Mesothelial cell of epicardium (in vitro differentiated cells): Measurements from ENCODE around the gene AHDC1. TPM values are rescaled to one million over a fixed set of nuclear protein-coding genes. Genes with fewer than 3 reads are reported as not detected.
"Not testable (repeated sequence)": the region's sequence is repeated elsewhere in the genome, so short reads cannot be mapped to it uniquely, and the experiment has no call there.

ENCODE experiments used
- DNase-seq, 2 experiments: peaks; one replicate each; pipeline ENCODE4 v3.0.0; 2021; ENCODE audit warnings: low spot score in 2 of 2; ENCODE audit not compliant: unreplicated experiment in 2 of 2
- H3K27ac Mint-ChIP-seq: 2 replicates; pipeline ENCODE4 v1.8.0; 2021; ENCODE audit warnings: mixed read lengths
- H3K27me3 Mint-ChIP-seq: 2 replicates; pipeline ENCODE4 v1.8.0; 2021; ENCODE audit warnings: low read depth, mixed read lengths
- H3K36me3 Mint-ChIP-seq: 2 replicates; pipeline ENCODE4 v1.8.0; 2021; ENCODE audit warnings: mixed read lengths
- H3K4me1 Mint-ChIP-seq: 2 replicates; pipeline ENCODE4 v1.8.0; 2021; ENCODE audit warnings: mixed read lengths
- H3K4me3 Mint-ChIP-seq: 2 replicates; pipeline ENCODE4 v1.8.0; 2021; ENCODE audit warnings: mild to moderate bottlenecking, moderate library complexity, mixed read lengths
- H3K9me3 Mint-ChIP-seq: 2 replicates; pipeline ENCODE4 v1.8.0; 2021; ENCODE audit warnings: mixed read lengths
- total RNA-seq: library from RNA; stranded (reverse); gene quantifications from 3 replicates; pipeline ENCODE4 v1.2.1, GENCODE V29; 2021
- TF ChIP-seq, protein P1 (sequence below): fragments of 200-600 bp; sonication (generic); IDR thresholded peaks from one replicate; pipeline ENCODE4 v1.5.0; 2021; ENCODE audit warnings: antibody characterized with exemption; ENCODE audit not compliant: unreplicated experiment

The AHDC1 gene
- total RNA-seq, 1 donor from 2014 or later, result 73.5 TPM

DNA sequence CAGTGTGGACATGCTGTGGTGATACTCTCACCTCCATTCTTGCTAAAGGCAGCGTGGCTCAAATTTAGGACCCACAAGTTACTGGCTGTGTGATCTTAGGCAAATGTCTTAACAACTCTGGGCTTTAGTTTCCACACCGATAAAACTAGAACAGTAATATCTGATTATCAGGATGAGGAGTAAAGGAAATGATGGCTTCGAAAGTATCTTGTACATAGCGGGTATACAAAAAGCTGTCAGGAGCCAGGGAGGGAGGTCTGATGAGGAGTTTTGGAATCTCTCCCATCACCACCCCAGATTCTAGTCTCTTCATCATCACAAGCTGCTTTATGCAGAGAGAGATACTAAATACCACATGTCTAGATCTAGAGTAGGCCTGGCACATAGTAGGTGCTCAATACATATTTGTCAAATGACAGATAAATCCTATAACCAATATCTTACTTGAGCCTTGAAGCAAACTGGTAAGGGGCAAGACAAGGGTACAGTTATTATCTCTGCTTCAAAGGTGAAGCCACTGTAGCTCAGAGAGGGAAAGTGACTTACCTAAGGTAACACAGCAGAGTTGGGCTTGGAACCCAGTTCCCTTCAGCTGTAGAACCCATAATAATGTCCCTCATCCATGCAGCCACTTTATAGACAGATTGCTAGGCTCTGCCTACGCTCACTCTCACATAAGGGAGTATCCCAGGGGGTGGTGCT is 40.6 kb upstream of the AHDC1 start:
- DNase-seq, result no peak
- Mint-ChIP-seq H3K27ac (no peak overlapping the region), H3K9me3 (no peaks in the 10 kb centered on the region), H3K27me3 (no peaks in the 10 kb centered on the region), H3K4me1 (no peaks in the 10 kb centered on the region), H3K4me3 (no peak overlapping the region), H3K36me3 (no peaks in the 10 kb centered on the region)
- TF ChIP-seq, protein P1, sequence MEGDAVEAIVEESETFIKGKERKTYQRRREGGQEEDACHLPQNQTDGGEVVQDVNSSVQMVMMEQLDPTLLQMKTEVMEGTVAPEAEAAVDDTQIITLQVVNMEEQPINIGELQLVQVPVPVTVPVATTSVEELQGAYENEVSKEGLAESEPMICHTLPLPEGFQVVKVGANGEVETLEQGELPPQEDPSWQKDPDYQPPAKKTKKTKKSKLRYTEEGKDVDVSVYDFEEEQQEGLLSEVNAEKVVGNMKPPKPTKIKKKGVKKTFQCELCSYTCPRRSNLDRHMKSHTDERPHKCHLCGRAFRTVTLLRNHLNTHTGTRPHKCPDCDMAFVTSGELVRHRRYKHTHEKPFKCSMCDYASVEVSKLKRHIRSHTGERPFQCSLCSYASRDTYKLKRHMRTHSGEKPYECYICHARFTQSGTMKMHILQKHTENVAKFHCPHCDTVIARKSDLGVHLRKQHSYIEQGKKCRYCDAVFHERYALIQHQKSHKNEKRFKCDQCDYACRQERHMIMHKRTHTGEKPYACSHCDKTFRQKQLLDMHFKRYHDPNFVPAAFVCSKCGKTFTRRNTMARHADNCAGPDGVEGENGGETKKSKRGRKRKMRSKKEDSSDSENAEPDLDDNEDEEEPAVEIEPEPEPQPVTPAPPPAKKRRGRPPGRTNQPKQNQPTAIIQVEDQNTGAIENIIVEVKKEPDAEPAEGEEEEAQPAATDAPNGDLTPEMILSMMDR, result no peak

DNA sequence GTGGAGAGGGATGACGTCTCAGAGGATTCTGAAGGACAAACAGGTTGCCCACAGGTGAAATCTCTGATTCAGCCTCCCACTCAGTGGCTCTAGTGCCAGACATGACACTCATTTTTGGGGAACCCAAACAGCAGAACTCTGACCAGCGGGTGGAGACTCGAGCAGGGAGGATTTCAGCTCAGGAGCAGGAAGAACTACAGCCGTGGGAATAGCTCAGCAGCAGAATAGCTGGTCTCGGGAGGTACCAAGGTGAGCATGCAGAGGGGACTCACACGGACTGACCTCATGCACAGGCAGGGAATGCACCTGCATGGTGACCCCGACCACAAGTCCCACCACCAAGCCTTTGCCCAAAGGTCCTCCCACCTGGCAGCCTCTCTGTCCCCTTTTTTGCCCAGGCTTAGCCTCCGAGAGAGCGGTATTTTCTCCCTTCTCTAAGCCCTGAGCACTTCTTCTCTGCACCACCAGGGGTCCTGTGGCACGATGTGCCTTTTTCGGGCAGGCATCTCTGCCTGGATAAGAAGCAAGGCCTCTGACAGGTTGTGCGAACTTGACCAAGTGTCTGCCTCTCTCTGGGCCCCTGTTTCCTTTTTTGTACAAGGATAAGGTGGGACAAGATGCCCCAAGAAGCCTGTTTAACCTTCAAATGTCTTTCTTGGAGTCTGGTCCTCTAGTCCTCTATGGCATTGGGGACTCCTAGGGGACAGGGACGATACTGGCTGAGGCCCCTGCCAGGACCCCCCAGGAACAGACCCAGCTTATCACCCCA is 39.8 kb upstream of the AHDC1 start:
- no peaks in the 10 kb centered on the region for H3K36me3 Mint-ChIP-seq
- no peak overlapping the region for H3K4me3 Mint-ChIP-seq
- TF ChIP-seq, protein P1, result peak; percentile 79
- H3K4me1 Mint-ChIP-seq, result no peaks in the 10 kb centered on the region
- H3K9me3 Mint-ChIP-seq, result no peaks in the 10 kb centered on the region
- DNase-seq, result peak in 1 of 2 experiments; percentile 55
- H3K27me3 Mint-ChIP-seq, result no peaks in the 10 kb centered on the region
- H3K27ac Mint-ChIP-seq, result no peak overlapping the region

- not testable (repeated sequence) for H3K27me3 Mint-ChIP-seq, H3K36me3 Mint-ChIP-seq, H3K4me3 Mint-ChIP-seq, H3K27ac Mint-ChIP-seq, DNase-seq, H3K9me3 Mint-ChIP-seq, H3K4me1 Mint-ChIP-seq
Observed at GRCh38 chr1:27640514-27640913, 36.6 kb upstream of the AHDC1 start.

DNA sequence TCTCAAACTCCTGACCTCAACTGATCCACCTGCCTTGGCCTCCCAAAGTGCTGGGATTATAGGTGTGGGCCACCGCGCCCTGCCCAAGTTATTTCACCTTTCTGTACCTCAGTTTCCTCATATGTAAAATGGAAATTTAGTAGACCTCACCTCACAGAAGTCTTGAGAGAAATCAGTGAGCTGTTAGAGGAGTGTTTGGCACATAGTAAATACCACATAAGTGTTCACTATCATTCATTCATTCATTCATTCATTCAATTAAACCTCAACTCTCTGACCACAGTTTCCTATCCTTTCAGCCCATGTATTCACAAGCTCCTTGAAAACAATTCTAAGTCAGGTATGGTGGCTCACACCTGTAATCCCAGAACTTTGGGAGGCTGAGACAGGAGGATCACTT is 34.9 kb upstream of the AHDC1 start:
- DNase-seq, result no peak
- Mint-ChIP-seq H3K9me3 (no peaks in the 10 kb centered on the region), H3K36me3 (no peaks in the 10 kb centered on the region), H3K4me3 (no peak overlapping the region), H3K27me3 (peaks cover 7% of the 10 kb centered on the region), H3K27ac (no peak overlapping the region), H3K4me1 (peaks cover 7% of the 10 kb centered on the region)
- TF ChIP-seq, protein P1, result no peak

DNA sequence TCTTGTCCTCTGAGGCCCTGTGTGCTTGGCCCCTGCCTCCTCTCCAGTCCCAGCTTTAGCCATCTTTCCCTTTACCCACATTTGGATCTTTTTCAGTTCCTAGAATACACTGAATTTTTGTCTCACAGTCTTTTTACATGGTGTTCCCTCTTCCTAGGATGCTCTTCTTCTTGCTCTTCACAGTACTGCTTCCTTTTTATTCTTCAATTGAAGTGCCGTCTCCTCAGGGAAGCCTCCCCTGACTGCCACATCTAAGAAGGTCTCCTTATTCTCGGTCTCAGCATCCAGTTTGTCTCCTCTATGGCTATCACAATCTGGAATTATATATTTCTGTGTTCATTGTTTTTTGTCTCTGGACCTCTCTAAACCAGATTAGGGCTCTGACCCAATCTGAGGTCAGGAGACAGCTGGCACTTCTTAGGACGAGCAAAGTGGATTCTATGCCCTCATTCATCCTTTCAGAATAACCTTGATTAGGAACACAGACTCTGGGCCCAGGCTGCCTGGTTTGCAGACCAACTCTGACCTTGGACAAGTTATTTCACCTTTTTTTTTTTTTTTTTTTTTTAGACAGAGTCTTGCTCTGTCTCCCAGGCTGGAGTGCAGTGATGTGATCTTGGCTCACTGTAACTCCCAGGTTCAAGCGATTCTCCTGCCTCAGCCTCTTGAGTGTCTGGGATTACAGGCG is 34.2 kb upstream of the AHDC1 start:
- H3K27ac Mint-ChIP-seq, result no peak overlapping the region
- no peaks in the 10 kb centered on the region for H3K9me3 Mint-ChIP-seq
- H3K4me1 Mint-ChIP-seq, result peaks cover 7% of the 10 kb centered on the region
- H3K36me3 Mint-ChIP-seq, result no peaks in the 10 kb centered on the region
- no peak overlapping the region for H3K4me3 Mint-ChIP-seq
- H3K27me3 Mint-ChIP-seq, result peaks cover 11% of the 10 kb centered on the region
- TF ChIP-seq, protein P1, result no peak
- no peak for DNase-seq
